Keratinocyte (primary cell): ENCODE data around the gene ITGB5. TPM values are rescaled to one million over a fixed set of nuclear protein-coding genes. Genes with fewer than 3 reads are reported as not detected.

ENCODE experiments used
- DNase-seq: peaks from one replicate; pipeline ENCODE4 v3.0.0-alpha.2; 2011; ENCODE audit warnings: low read depth, missing footprints, low spot score
- FAIRE-seq: peaks from 2 replicates; lab custom pipeline; 2011; peaks lifted over from hg19 to GRCh38; lab: Jason Lieb, UNC
- H2AFZ ChIP-seq: 2 replicates; pipeline ENCODE4 v1.6.0; 2012; ENCODE audit warnings: low read length, control low read depth, inconsistent platforms; ENCODE audit not compliant: control insufficient read depth
- H3K27ac ChIP-seq: 2 replicates; pipeline ENCODE4 v1.5.1; 2011; ENCODE audit warnings: low read length; ENCODE audit not compliant: control insufficient read depth, insufficient read depth
- H3K27me3 ChIP-seq: 3 replicates; pipeline ENCODE4 v1.6.0; 2011; ENCODE audit warnings: low read length; ENCODE audit not compliant: control insufficient read depth, insufficient read depth; ENCODE audit errors: extremely low read depth
- H3K36me3 ChIP-seq, 2 experiments: 2 replicates in 1 of 2; 3 replicates in 1 of 2; pipeline ENCODE4 v1.5.1; 2011; ENCODE audit warnings: low read length in 2 of 2, mild to moderate bottlenecking in 1 of 2; ENCODE audit not compliant: control insufficient read depth in 2 of 2, insufficient read depth in 2 of 2; ENCODE audit errors: extremely low read depth in 1 of 2
- H3K4me1 ChIP-seq: 3 replicates; pipeline ENCODE4 v1.5.1; 2011; ENCODE audit warnings: low read length; ENCODE audit not compliant: control insufficient read depth, insufficient read depth; ENCODE audit errors: extremely low read depth
- H3K4me2 ChIP-seq: 3 replicates; pipeline ENCODE4 v1.6.0; 2011; ENCODE audit warnings: low read depth, low read length; ENCODE audit not compliant: control insufficient read depth, insufficient read depth; ENCODE audit errors: extremely low read depth
- H3K4me3 ChIP-seq, 3 experiments: fragments of 200-600 bp in 1 of 3; sonication (generic) in 1 of 3; 2 replicates in 2 of 3; 3 replicates in 1 of 3; pipeline ENCODE4 v1.5.1; 2011 to 2016; ENCODE audit warnings: low read length in 3 of 3, mild to moderate bottlenecking in 3 of 3, control low read depth in 2 of 3, inconsistent platforms in 1 of 3, low read depth in 1 of 3, mixed read lengths in 1 of 3, mixed run types in 1 of 3, moderate library complexity in 1 of 3; ENCODE audit not compliant: control insufficient read depth in 2 of 3, insufficient read depth in 2 of 3; ENCODE audit errors: extremely low read depth in 1 of 3
- H3K79me2 ChIP-seq: 2 replicates; pipeline ENCODE4 v1.6.0; 2012; ENCODE audit warnings: low read length; ENCODE audit not compliant: control insufficient read depth, insufficient read depth
- H3K9ac ChIP-seq: 3 replicates; pipeline ENCODE4 v1.6.0; 2011; ENCODE audit warnings: low read length; ENCODE audit not compliant: control insufficient read depth, insufficient read depth; ENCODE audit errors: extremely low read depth
- H3K9me1 ChIP-seq: 3 replicates; pipeline ENCODE4 v1.6.0; 2011; ENCODE audit warnings: low read length; ENCODE audit not compliant: control insufficient read depth, insufficient read depth; ENCODE audit errors: extremely low read depth
- H3K9me3 ChIP-seq: 2 replicates; pipeline ENCODE4 v1.5.1; 2012; ENCODE audit warnings: low read depth, low read length; ENCODE audit not compliant: control insufficient read depth
- H4K20me1 ChIP-seq: 3 replicates; pipeline ENCODE4 v1.6.0; 2011; ENCODE audit warnings: low read length; ENCODE audit not compliant: control insufficient read depth, insufficient read depth; ENCODE audit errors: extremely low read depth
- EZH2 ChIP-seq: IDR thresholded peaks from one replicate; pipeline ENCODE4 v1.6.1; 2012; ENCODE audit warnings: inconsistent platforms, mild to moderate bottlenecking, low read length, moderate library complexity
- dilution Hi-C: fragments of 300-500 bp; cut with MboI; formaldehyde crosslinking; loops from one replicate; pipeline ENCODE4 v1.7.0; 2020; ENCODE audit warnings: low sequenced_read_pairs; ENCODE audit not compliant: extremely low pct_ligation_motif_present
- polyA plus RNA-seq, 5 experiments: library from polyadenylated mRNA; depleted of rRNA in 3 of 5; stranded (reverse) in 3 of 5; stranded (forward) in 1 of 5; unstranded in 1 of 5; fragments of >200 nt; gene quantifications; 1 replicate in 1 of 5; 2 replicates in 3 of 5; 3 replicates in 1 of 5; pipeline versions ENCODE4 v1.2.1 to v1.2.3, GENCODE V29; 2011 to 2012; ENCODE audit warnings: missing spikeins in 2 of 5, low read depth in 1 of 5, low replicate concordance in 1 of 5
- TF ChIP-seq, protein P1 (sequence below), 3 experiments: IDR thresholded peaks in 1 of 3; conservative IDR thresholded peaks in 1 of 3; optimal IDR thresholded peaks in 1 of 3; 2 replicates in 2 of 3; 3 replicates in 1 of 3; pipeline versions ENCODE3 to v1.5.1; 2011; ENCODE audit warnings: low read length in 3 of 3, mild to moderate bottlenecking in 3 of 3, moderate library complexity in 2 of 3, control low read depth in 1 of 3, inconsistent platforms in 1 of 3; ENCODE audit not compliant: insufficient read depth in 2 of 3; ENCODE audit errors: extremely low read depth in 1 of 3

Gene ITGB5
- polyA plus RNA-seq, 1 donor (not counting 4 experiments of a cell fraction or from before 2014, with no cell fraction given), result 136 TPM

DNA sequence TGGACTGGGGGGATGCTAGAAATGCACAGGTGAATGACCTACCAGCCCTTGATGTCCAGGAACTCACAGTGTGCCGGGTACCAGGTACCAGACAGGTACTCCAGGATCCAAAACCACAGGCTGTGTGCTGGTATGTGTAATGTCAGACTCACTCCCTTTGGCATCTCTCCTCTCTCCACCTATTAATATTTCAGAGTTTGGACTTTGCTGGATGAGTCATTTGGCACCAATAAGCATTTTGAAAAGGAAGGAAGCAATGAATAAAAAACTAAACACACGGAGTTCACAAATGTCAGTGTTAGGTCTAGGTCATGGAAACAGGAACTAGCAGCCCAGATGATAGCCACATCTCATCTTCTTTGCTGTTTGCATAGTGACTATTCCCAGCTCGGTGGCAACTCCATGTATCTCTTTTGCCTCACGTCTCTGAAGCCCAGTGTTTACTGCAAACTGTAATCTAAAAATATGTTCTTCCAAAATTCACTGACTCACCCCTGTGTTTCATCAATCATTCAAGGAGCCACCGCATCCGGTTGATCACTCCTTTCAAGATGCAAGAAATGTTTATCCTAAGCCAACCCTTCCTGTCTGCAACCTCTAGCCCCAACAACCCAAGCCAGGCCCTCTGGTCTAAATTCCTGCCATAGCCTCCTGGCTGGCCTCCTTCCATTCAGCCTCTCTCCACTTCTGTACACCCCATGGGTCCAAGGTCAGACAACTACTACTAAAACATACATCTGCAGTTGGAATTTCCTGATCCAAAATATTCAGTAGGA is 8.4 kb downstream of the ITGB5 start:
- dilution Hi-C loops, result no loop called here
- Histone ChIP-seq H3K9me3 (no peaks in the 10 kb centered on the region), H3K9ac (peak overlapping the region; percentile 16), H3K4me2 (peak overlapping the region; percentile 72), H3K36me3 (peaks cover 0 to 12% of the 10 kb centered on the region in 2 experiments), H3K79me2 (peaks cover 72% of the 10 kb centered on the region), H3K9me1 (no peaks in the 10 kb centered on the region), H2AFZ (no peak overlapping the region), H3K4me1 (peaks cover 61% of the 10 kb centered on the region), H3K27ac (peak overlapping the region; percentile 73), H4K20me1 (no peaks in the 10 kb centered on the region), H3K4me3 (peak overlapping the region in 2 of 3 experiments; percentile 0 to 48), H3K27me3 (no peaks in the 10 kb centered on the region)
- FAIRE-seq, result peak; percentile 83
- peak; percentile 72 for DNase-seq
- TF ChIP-seq, protein P1, sequence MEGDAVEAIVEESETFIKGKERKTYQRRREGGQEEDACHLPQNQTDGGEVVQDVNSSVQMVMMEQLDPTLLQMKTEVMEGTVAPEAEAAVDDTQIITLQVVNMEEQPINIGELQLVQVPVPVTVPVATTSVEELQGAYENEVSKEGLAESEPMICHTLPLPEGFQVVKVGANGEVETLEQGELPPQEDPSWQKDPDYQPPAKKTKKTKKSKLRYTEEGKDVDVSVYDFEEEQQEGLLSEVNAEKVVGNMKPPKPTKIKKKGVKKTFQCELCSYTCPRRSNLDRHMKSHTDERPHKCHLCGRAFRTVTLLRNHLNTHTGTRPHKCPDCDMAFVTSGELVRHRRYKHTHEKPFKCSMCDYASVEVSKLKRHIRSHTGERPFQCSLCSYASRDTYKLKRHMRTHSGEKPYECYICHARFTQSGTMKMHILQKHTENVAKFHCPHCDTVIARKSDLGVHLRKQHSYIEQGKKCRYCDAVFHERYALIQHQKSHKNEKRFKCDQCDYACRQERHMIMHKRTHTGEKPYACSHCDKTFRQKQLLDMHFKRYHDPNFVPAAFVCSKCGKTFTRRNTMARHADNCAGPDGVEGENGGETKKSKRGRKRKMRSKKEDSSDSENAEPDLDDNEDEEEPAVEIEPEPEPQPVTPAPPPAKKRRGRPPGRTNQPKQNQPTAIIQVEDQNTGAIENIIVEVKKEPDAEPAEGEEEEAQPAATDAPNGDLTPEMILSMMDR (optimal IDR thresholded peaks at IDR 0.05 in 1 of 3, IDR thresholded peaks at IDR 0.05 in 1 of 3, conservative IDR thresholded peaks at IDR 0.05 in 1 of 3; ENCODE audit: extremely low read depth in 1 of 3, insufficient read depth in 2 of 3, low read length in 3 of 3), result no peak
- TF ChIP-seq EZH2, result no peak

DNA sequence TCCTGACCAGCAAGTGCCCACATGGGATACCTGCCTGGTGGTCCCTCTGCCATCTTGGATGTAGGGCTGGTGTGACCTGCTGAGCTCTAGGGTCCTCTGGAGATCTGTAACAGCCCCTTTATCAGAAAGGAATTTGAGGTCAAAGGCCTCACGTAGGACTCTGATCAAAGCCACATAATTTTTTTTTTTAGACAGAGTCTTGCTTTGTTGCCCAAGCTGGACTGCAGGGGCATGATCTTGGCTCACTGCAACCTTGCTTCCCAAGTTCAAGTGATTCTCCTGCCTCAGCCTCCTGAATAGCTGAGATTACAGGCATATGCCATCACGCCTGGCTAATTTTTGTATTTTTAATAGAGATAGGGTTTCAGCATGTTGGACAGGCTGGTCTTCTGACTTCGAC is 9.5 kb downstream of the ITGB5 start:
- Histone ChIP-seq H3K27ac (no peak overlapping the region), H3K36me3 (peaks cover 0 to 4% of the 10 kb centered on the region in 2 experiments), H3K4me3 (no peak overlapping the region), H3K9ac (no peak overlapping the region), H3K9me1 (no peaks in the 10 kb centered on the region), H4K20me1 (no peaks in the 10 kb centered on the region), H3K9me3 (no peaks in the 10 kb centered on the region), H2AFZ (no peak overlapping the region), H3K4me2 (peak overlapping the region; percentile 12), H3K27me3 (no peaks in the 10 kb centered on the region), H3K79me2 (peaks cover 67% of the 10 kb centered on the region), H3K4me1 (peaks cover 50% of the 10 kb centered on the region)
- DNase-seq (no peak), FAIRE-seq (no peak)
- TF ChIP-seq, protein P1 (optimal IDR thresholded peaks at IDR 0.05 in 1 of 3, IDR thresholded peaks at IDR 0.05 in 1 of 3, conservative IDR thresholded peaks at IDR 0.05 in 1 of 3; ENCODE audit: extremely low read depth in 1 of 3, insufficient read depth in 2 of 3, low read length in 3 of 3), result no peak
- TF ChIP-seq EZH2, result no peak
- dilution Hi-C loops, result no loop called here
